ENCODE data around the gene ZNF736.
A peak's percentile ranks its signal among the peaks of the same experiment; 100 is the strongest.
"Not testable (repeated sequence)": the region's sequence is repeated elsewhere in the genome, so short reads cannot be mapped to it uniquely, and the experiment has no call there.

ZNF736 gene

DNA sequence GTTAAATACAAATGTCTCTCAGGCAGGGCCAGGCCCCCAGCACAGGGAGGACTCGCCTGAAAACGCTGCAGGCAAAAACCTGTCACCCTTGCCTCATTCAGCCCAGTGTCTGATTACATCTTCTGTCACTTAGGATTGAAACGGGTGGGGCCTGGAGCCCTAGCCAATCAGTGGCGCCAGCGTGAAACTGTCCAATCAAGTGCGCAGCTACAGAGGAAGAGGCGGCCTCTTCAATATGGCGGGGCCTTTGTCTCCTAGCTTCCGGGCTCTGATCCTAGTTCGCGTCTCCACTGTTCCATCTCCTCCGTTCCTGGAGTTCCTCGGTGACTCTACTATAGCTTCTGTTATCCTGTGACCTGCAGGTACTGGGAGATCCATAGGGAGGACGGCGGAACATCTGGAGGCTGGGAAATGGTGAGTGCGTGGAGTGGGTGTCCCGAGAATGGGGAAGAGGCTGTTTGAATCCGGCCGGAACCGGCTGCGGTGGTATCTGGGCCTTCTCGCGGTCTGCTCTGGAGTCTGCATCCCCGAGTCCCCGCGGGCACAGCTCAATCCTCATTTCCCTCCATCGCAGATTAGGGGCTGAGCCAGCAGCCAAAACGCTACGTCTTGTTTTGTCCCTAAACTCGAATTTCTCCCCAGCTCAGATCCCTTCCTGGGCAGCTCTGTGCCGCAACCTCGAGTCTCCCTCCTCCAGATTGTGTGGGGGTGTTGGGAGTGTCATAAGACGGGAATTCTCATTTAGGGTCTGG is at the start of gene ZNF736:
TSS of gene ZNF736 (plus strand) at position 222 of the 752 bp plus-strand sequence. CDS start at position 412, 190 bp downstream.
- Mint-ChIP-seq H3K27me3 (no peaks in the 10 kb centered on the region), H3K4me3 (peak within 1 kb of the TSS; percentile 98), H3K4me1 (ENCODE audit: low read depth) (peaks cover 27% of the 10 kb centered on the region), H3K27ac (peak within 1 kb of the TSS; percentile 98), H3K36me3 (peaks cover 8% of the 10 kb centered on the region), H3K9me3 (ENCODE audit: low read depth) (peaks cover 2% of the 10 kb centered on the region)

DNA sequence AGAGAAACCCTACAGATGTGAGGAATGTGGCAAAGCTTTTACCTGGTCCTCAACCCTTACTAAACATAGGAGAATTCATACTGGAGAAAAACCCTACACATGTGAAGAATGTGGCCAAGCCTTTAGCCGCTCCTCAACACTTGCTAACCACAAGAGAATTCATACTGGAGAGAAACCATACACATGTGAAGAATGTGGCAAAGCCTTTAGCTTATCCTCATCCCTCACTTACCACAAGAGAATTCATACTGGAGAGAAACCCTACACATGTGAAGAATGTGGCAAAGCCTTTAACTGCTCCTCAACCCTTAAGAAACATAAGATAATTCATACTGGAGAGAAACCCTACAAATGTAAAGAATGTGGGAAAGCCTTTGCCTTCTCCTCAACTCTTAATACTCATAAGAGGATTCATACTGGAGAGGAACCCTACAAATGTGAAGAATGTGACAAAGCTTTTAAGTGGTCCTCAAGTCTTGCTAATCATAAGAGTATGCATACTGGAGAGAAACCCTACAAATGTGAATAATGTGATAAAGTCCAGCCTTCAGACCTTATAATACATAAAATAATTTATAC is 47.3 kb upstream of the ZNF736 start:
- peaks cover 37% of the 10 kb centered on the region for H3K9me3 Mint-ChIP-seq (ENCODE audit: low read depth)
- no peaks in the 10 kb centered on the region for H3K27me3 Mint-ChIP-seq
- H3K4me3 Mint-ChIP-seq, result no peak overlapping the region
- no peaks in the 10 kb centered on the region for H3K4me1 Mint-ChIP-seq (ENCODE audit: low read depth)
- peaks cover 17% of the 10 kb centered on the region for H3K36me3 Mint-ChIP-seq
- H3K27ac Mint-ChIP-seq, result no peak overlapping the region

DNA sequence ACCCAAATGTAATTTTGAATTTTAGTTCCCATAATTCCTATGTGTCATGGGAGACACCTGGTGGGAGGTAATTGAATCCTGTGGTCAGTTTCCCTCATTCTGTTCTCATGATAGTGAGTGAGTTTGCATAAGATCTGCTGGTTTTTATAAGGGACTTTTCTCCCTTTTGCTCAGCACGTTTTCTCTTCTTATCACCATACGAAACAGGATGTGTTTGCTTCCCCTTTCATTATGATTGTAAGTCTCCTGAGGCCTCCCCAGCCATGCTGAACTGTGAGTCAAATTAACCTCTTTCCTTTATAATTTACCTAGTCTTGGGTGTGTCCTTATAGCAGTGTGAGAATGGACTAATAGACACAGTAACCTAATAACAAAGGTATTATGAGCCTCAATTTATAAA is 36.1 kb upstream of the ZNF736 start:
- Mint-ChIP-seq H3K36me3 (no peaks in the 10 kb centered on the region), H3K9me3 (ENCODE audit: low read depth) (peaks cover 14% of the 10 kb centered on the region)

GRCh38 chr7:64294701-64295420 is 18.9 kb upstream of the ZNF736 start:
- Mint-ChIP-seq H3K9me3 (ENCODE audit: low read depth) (no peaks in the 10 kb centered on the region), H3K4me3 (no peak overlapping the region), H3K4me1 (ENCODE audit: low read depth) (no peaks in the 10 kb centered on the region), H3K27ac (no peak overlapping the region), H3K36me3 (no peaks in the 10 kb centered on the region), H3K27me3 (no peaks in the 10 kb centered on the region)

More for the DNA sequence above, 36.1 kb upstream of the ZNF736 start:
- peaks cover 2% of the 10 kb centered on the region for H3K27me3 Mint-ChIP-seq
- H3K27ac Mint-ChIP-seq, result no peak overlapping the region
- no peak overlapping the region for H3K4me3 Mint-ChIP-seq
- H3K4me1 Mint-ChIP-seq (ENCODE audit: low read depth), result no peaks in the 10 kb centered on the region

GRCh38 chr7:64297418-64297817 is 16.3 kb upstream of the ZNF736 start:
- H3K4me1 Mint-ChIP-seq (ENCODE audit: low read depth); H3K36me3 Mint-ChIP-seq; H3K9me3 Mint-ChIP-seq (ENCODE audit: low read depth); H3K27me3 Mint-ChIP-seq; H3K27ac Mint-ChIP-seq; H3K4me3 Mint-ChIP-seq: not testable (repeated sequence)

DNA sequence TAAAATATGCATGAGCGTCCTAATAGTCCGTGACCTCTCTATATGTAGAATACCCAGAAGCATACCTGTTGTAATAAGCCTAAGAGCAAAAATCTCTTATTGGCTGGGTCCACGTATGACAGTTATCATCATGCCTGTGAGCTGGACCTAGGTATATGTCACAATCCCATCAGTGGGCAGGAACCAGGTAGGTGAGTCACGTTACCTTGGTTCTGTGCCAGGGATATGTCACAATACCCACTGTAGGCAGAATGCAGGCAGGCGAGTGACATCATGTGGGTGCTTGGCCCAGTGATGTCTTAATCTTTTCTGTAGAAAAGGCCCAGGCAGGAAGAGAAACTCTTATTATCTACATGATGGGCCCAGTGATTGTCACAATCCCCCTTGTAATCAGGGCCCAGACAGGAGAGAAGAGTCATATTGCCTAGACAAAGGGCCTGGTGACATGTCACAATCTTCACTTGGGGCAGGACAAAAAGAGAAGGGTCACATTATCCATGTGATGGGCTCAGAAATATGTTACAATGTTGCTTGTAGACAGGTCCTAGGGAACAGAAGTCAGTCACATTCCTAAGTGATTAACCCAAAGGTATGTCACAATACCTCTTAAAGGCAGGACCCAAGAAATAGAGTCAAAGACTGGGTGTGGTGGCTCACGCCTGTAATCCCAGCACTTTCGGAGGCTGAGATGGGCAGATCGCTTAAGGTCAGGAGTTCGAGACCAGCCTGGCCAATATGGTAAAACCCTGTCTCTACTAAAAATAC is 12.9 kb upstream of the ZNF736 start:
- Mint-ChIP-seq H3K4me3 (no peak overlapping the region), H3K27ac (no peak overlapping the region), H3K36me3 (no peaks in the 10 kb centered on the region), H3K27me3 (no peaks in the 10 kb centered on the region), H3K4me1 (ENCODE audit: low read depth) (peaks cover 3% of the 10 kb centered on the region), H3K9me3 (ENCODE audit: low read depth) (no peaks in the 10 kb centered on the region)

DNA sequence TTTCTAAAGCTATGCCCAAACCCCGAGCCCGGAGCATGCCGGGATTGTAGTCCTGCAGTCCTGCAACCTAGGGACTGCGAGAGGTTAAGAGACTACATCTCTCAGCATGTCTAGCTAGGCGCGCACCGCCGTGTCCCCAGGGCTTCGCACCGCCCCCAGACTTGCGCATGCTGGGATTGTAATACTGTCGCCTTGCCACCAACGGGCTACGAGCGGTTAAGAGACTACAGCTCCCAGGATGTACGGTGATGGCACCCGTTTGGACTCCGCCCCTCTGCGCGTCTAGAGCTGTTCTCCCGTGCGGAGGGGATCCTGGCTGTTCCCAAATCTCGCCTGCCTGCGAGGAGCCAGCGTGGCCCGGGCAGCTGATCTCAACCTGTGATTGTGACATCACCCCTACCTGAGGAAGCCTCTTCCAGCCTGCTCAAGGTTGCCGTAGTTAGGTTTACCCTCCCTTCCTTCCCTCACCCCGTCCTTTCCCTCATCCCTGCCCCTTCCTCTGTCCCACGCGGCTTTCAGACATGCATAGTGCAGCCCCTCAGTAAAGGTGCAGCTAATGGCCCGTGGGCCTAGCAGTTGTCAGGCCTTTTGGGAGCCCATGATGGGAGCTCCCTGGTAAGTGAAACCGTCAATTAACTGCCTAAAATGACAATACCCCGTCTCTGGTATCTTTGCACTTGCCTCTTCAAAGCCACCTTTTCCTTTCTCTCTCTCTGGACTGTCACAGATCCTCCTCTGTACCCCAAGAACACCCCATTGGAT is 6.3 kb upstream of the ZNF736 start:
- Mint-ChIP-seq H3K4me3 (peak overlapping the region; percentile 95), H3K4me1 (ENCODE audit: low read depth) (peaks cover 29% of the 10 kb centered on the region), H3K9me3 (ENCODE audit: low read depth) (no peaks in the 10 kb centered on the region), H3K27ac (peak overlapping the region; percentile 96), H3K36me3 (no peaks in the 10 kb centered on the region), H3K27me3 (no peaks in the 10 kb centered on the region)

DNA sequence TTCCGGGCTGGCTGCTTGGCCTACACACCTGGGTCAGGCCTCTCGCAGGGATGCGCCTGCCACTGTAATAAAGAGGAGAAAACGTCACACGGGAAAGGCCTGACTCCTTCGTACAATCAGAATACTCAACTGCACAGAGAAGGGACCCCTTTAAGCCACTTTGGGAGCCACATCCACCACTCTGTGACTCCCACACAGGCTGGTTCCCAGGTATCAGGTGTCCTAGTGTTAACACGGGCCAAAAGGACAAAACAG is 5.8 kb upstream of the ZNF736 start:
- Mint-ChIP-seq H3K4me3 (peak overlapping the region; percentile 95), H3K4me1 (ENCODE audit: low read depth) (peaks cover 30% of the 10 kb centered on the region), H3K27me3 (no peaks in the 10 kb centered on the region), H3K27ac (peak overlapping the region; percentile 96), H3K9me3 (ENCODE audit: low read depth) (no peaks in the 10 kb centered on the region), H3K36me3 (no peaks in the 10 kb centered on the region)

GRCh38 chr7:64310426-64310825 is 3.3 kb upstream of the ZNF736 start:
- Mint-ChIP-seq H3K4me3 (no peak overlapping the region), H3K27me3 (no peaks in the 10 kb centered on the region), H3K4me1 (ENCODE audit: low read depth) (peaks cover 44% of the 10 kb centered on the region), H3K9me3 (ENCODE audit: low read depth) (no peaks in the 10 kb centered on the region), H3K36me3 (no peaks in the 10 kb centered on the region), H3K27ac (no peak overlapping the region)

GRCh38 chr7:64312826-64313225 is 935 bp upstream of the ZNF736 start:
- Mint-ChIP-seq H3K9me3 (ENCODE audit: low read depth) (no peaks in the 10 kb centered on the region), H3K36me3 (peaks cover 6% of the 10 kb centered on the region), H3K4me1 (ENCODE audit: low read depth) (peaks cover 33% of the 10 kb centered on the region), H3K27me3 (no peaks in the 10 kb centered on the region), H3K27ac (peak overlapping the region; percentile 41), H3K4me3 (no peak overlapping the region)

GRCh38 chr7:64314566-64314965 is 805 bp downstream of the ZNF736 start:
- Mint-ChIP-seq H3K27me3 (no peaks in the 10 kb centered on the region), H3K4me3 (peak overlapping the region; percentile 98), H3K36me3 (peaks cover 9% of the 10 kb centered on the region), H3K4me1 (ENCODE audit: low read depth) (peaks cover 25% of the 10 kb centered on the region), H3K9me3 (ENCODE audit: low read depth) (peaks cover 3% of the 10 kb centered on the region), H3K27ac (peak overlapping the region; percentile 98)

DNA sequence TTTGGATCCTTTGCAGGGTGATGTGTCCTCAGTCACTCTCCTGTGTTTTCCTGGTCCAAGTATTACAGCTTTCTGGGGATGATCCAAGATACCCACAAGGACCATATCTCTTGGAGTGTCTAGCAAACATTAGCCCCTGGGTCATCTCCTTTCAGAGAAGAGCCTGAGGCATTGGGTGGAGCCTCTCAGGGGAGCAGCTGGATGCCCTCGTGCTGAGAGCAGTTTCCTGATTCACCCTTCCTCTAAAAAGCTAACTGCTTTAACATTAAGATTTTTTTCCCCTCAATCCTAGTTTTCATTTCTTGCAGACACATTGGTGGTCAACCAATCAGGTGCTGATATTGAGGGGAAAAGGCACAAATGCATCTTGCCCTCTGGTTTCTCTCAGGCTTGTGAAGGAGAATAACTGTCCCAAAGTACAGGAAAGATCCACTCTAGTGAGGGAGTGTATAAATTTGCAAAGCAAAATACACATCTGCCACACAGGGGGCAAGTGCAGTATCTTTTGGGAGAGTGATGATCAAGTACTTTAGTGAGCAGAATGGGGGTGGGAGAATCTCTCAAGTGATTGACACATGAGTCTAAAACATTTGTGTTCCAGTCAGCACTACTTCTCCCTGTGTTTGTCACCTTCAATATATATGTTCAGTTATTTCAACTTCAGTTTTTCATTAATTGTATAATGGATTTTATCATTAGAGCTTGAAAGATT is 2.4 kb downstream of the ZNF736 start:
- Mint-ChIP-seq H3K4me3 (peak overlapping the region; percentile 98), H3K36me3 (peaks cover 12% of the 10 kb centered on the region), H3K27ac (peak overlapping the region; percentile 10), H3K4me1 (ENCODE audit: low read depth) (peaks cover 26% of the 10 kb centered on the region)
- not testable (repeated sequence) for H3K9me3 Mint-ChIP-seq (ENCODE audit: low read depth); H3K27me3 Mint-ChIP-seq

DNA sequence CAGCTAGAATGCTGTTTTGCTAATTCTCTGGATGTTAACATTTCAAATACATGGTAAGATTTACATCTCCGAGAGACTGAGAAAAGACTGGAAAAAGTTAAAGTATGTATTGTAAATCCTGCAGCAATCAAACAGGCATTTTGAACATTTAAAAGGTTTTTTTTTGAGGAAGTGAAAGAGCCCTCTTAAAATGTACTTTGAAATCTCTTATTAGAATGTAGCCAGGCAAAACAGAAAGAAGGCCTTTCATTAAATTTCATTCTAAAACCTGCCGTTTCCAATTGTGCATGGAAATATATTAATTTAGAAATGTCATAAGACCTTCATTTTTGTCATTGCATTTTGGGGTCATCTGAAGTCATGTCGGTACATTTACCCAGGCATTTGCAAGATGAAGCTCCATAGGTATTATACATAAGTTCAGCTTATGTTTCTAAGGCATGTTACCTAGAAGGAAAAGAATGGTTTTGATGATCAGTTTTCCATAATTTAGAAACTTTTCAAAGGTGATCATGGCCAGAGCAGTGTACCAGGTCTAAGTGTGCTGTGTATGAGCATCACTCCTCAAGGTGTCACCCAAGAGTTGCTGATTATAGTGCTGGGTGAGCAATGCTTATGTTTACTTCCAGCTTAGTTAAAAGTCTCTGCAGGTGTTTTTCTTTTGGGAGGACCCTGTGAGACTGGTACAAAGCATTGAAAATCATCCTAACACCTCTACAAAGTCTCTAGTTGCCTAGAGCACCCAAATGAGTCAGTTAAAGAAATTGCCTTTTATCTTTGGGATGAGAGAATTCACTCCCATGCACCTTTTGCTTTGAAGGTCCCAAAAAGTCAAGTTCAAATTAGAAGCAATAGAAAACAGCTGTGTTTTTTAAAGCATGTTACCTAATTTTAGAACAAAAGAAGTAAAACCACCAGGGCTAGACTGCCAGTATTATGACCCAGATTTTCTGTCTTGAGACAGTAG is 7.1 kb downstream of the ZNF736 start:
- no peak overlapping the region for H3K27ac Mint-ChIP-seq
- H3K4me3 Mint-ChIP-seq, result no peak overlapping the region
- H3K27me3 Mint-ChIP-seq, result no peaks in the 10 kb centered on the region
- peaks cover 42% of the 10 kb centered on the region for H3K36me3 Mint-ChIP-seq
- peaks cover 13% of the 10 kb centered on the region for H3K9me3 Mint-ChIP-seq (ENCODE audit: low read depth)
- peaks cover 9% of the 10 kb centered on the region for H3K4me1 Mint-ChIP-seq (ENCODE audit: low read depth)
